ENCODE measurements around the gene NFATC2. TPM values are rescaled to one million over a fixed set of nuclear protein-coding genes. Genes with fewer than 3 reads are reported as not detected.

NFATC2 gene
- total and polyA plus RNA-seq, 9 donors: 2.2 to 9.4 (median 5.1) TPM

- H3K9me3 ChIP-seq: no peaks in the 10 kb centered on the region
- no peak for TF ChIP-seq CTCF (IDR thresholded peaks at IDR 0.05)
- TF ChIP-seq EP300 (IDR thresholded peaks at IDR 0.05): no peak
- no peak for TF ChIP-seq POLR2A (IDR thresholded peaks at IDR 0.05)
- no peaks in the 10 kb centered on the region for H3K36me3 ChIP-seq
- DNase-seq: no peak
- no peaks in the 10 kb centered on the region for H3K27me3 ChIP-seq
- 91 to 95% (median 91%) methylated on average over 10 of the region's 10 CpGs for WGBS, 3 donors
- no peak overlapping the region for H3K27ac ChIP-seq
- H3K4me1 ChIP-seq (ENCODE audit: insufficient read depth): no peaks in the 10 kb centered on the region
- no peak overlapping the region for H3K4me3 ChIP-seq
- intact Hi-C loops (cut with DNase I): no loop called here
Observed at GRCh38 chr20:51511861-51512619, 30.5 kb downstream of the NFATC2 start.

GRCh38 chr20:51510936-51511605, 31.4 kb downstream of the NFATC2 start:
- WGBS, 3 donors: 87 to 95% (median 94%) methylated on average over 6 of the region's 6 CpGs
- Histone ChIP-seq H3K4me1 (ENCODE audit: insufficient read depth) (no peaks in the 10 kb centered on the region), H3K36me3 (no peaks in the 10 kb centered on the region), H3K9me3 (no peaks in the 10 kb centered on the region), H3K27ac (no peak overlapping the region), H3K4me3 (no peak overlapping the region), H3K27me3 (no peaks in the 10 kb centered on the region)
- intact Hi-C loops (cut with DNase I): no loop called here
- DNase-seq: no peak
- TF ChIP-seq POLR2A (IDR thresholded peaks at IDR 0.05): no peak
- TF ChIP-seq CTCF (IDR thresholded peaks at IDR 0.05): no peak
- TF ChIP-seq EP300 (IDR thresholded peaks at IDR 0.05): no peak

GRCh38 chr20:51510169-51510568, 32.4 kb downstream of the NFATC2 start:
- TF ChIP-seq EP300 (IDR thresholded peaks at IDR 0.05): no peak
- no peak for TF ChIP-seq POLR2A (IDR thresholded peaks at IDR 0.05)
- TF ChIP-seq CTCF (IDR thresholded peaks at IDR 0.05): no peak
- H3K36me3 ChIP-seq: no peaks in the 10 kb centered on the region
- 92 to 96% (median 93%) methylated on average over 6 of the region's 6 CpGs for WGBS, 3 donors
- H3K9me3 ChIP-seq: no peaks in the 10 kb centered on the region
- DNase-seq: no peak
- no peak overlapping the region for H3K4me3 ChIP-seq
- H3K27me3 ChIP-seq: no peaks in the 10 kb centered on the region
- H3K27ac ChIP-seq: no peak overlapping the region
- intact Hi-C loops (cut with DNase I): no loop called here
- no peaks in the 10 kb centered on the region for H3K4me1 ChIP-seq (ENCODE audit: insufficient read depth)

- intact Hi-C loops (cut with DNase I): no loop called here
- H3K36me3 ChIP-seq: no peaks in the 10 kb centered on the region
- DNase-seq: no peak
- no peaks in the 10 kb centered on the region for H3K9me3 ChIP-seq
- H3K4me1 ChIP-seq (ENCODE audit: insufficient read depth): no peaks in the 10 kb centered on the region
- H3K27ac ChIP-seq: no peak overlapping the region
- WGBS, 3 donors: 93 to 100% (median 96%) methylated on average over 1 of the region's 1 CpG
- no peak overlapping the region for H3K4me3 ChIP-seq
- H3K27me3 ChIP-seq: no peaks in the 10 kb centered on the region
- TF ChIP-seq POLR2A (IDR thresholded peaks at IDR 0.05): no peak
- no peak for TF ChIP-seq CTCF (IDR thresholded peaks at IDR 0.05)
- no peak for TF ChIP-seq EP300 (IDR thresholded peaks at IDR 0.05)
Observed at GRCh38 chr20:51509208-51509607, 33.3 kb downstream of the NFATC2 start.
